ENCODE measurements around the gene POU6F2. TPM values are rescaled to one million over a fixed set of nuclear protein-coding genes. Genes with fewer than 3 reads are reported as not detected.
A peak's percentile ranks its signal among the peaks of the same experiment; 100 is the strongest.

POU6F2 gene
- total RNA-seq, 3 donors from 2014 or later = not detected

DNA sequence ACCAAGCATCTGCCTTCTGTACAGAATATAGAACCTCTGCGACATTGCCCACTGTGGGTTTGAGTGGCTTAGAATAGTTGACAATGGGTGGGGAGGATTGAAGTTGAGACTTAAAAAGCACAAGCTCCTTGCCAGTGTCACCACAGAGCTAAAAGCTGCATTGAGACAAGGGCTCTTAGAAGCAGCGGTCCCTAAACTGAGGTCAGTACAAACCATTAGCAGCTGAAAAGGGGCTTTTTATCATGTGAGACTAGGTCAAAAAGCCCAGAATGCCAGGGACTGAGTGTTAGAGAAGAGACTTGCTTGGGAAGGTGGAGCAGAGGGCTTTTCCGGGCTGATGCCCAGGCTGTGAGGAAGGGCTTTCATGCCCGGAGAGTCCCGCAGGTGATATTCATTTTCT is 91.3 kb downstream of the POU6F2 start:
- ATAC-seq (no peak), DNase-seq (no peak)
- H3K9me3 Mint-ChIP-seq = no peaks in the 10 kb centered on the region
- no peaks in the 10 kb centered on the region for H3K36me3 Mint-ChIP-seq (ENCODE audit: insufficient read depth)
- no peaks in the 10 kb centered on the region for H3K27me3 Mint-ChIP-seq (ENCODE audit: low read depth)
- H3K4me1 Mint-ChIP-seq (ENCODE audit: low read depth) = no peaks in the 10 kb centered on the region
- no peak overlapping the region for H3K4me3 Mint-ChIP-seq

DNA sequence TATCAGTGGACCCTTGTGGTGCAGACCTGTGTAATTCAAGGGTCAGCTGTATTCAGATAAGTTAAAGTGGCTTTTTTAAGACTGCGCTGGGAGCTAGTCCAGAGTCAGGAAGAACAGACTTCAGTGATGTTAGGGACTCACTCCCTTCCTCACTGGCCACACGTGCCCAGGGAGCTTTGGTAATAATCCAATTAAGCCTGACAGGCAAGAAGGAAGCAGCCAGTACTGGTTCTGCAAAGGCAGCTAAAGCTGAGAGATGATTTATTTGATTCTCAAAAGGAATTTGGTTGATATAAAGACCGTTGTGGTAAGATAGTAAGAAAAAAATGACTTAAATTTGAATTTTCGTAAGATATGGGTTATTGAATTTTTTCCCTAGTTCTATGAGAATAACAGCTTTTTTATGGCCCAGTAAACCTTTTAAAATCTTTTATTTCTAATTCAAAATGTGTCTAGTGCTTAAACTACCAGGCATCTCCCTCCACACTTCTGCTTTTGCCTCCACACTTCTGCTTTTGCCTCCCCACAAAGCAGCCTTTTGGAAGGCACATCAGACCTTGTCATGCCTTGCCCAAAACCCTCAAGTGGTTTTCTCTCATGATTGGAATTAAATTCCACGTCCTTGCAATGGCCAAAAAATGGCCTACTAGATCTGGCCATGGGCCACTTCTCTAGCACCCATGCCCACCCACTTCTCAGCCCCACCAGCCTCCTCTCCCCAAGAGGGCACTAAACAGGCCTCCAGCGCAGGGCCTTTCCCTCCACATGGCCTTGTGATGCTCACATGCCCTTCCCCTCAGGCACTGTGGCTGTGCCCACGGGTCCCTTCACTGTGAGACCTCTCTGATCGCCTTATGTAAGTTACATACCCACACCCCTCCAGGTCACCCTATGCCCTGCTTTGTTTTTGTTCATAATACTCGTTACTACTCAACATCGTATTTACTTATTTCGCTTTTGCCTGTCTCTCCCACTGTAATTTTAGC is 92.5 kb downstream of the POU6F2 start:
- Mint-ChIP-seq H3K36me3 (ENCODE audit: insufficient read depth) (no peaks in the 10 kb centered on the region), H3K27me3 (ENCODE audit: low read depth) (no peaks in the 10 kb centered on the region), H3K9me3 (no peaks in the 10 kb centered on the region), H3K4me3 (no peak overlapping the region), H3K4me1 (ENCODE audit: low read depth) (no peaks in the 10 kb centered on the region)
- DNase-seq = no peak
- peak in 1 of 2 donors; percentile 14 for ATAC-seq

DNA sequence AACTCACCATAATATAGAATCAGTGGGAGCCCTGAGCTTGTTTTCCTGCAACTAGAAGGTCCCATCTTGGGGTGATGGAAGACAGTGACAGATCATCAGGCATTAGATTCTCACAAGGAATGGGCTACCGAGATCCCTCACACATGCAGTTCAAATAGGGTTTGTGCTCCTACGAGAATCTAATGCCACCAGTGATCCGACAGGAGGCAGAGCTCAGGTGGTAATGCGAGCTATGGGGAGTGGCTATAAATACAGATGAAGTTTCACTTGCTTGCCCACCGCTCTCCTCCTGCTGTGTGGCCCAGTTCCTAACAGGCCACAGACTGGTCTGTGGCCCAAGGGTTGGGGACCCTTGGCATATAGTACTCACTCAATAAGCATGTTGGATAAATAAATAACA is 93.4 kb downstream of the POU6F2 start:
- no peak for DNase-seq
- Mint-ChIP-seq H3K9me3 (no peaks in the 10 kb centered on the region), H3K4me3 (no peak overlapping the region), H3K4me1 (ENCODE audit: low read depth) (no peaks in the 10 kb centered on the region), H3K27me3 (ENCODE audit: low read depth) (no peaks in the 10 kb centered on the region), H3K36me3 (ENCODE audit: insufficient read depth) (no peaks in the 10 kb centered on the region)
- no peak for ATAC-seq

DNA sequence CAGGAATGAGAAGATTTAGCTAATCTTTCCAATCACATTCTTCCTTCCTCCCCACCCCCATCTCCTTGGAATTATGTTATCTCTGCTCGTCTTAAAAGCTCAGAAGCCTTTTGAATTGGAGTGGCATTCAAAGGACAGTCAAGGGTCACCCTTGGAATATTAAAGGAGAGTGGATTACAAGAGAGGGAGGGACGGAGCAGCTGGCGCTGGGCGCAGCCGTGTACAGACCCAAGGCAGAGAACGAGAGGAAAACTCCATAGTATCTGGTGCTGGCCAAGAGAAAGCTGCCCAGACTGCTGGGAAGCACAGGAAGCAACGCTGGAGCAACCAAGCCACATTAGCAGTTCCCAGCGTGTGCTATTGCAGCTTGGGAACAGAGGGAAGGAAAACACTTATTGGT is 95.7 kb downstream of the POU6F2 start:
- ATAC-seq (no peak), DNase-seq (no peak)
- no peaks in the 10 kb centered on the region for H3K27me3 Mint-ChIP-seq (ENCODE audit: low read depth)
- no peaks in the 10 kb centered on the region for H3K4me1 Mint-ChIP-seq (ENCODE audit: low read depth)
- H3K36me3 Mint-ChIP-seq (ENCODE audit: insufficient read depth) = no peaks in the 10 kb centered on the region
- H3K9me3 Mint-ChIP-seq = no peaks in the 10 kb centered on the region
- no peak overlapping the region for H3K4me3 Mint-ChIP-seq

DNA sequence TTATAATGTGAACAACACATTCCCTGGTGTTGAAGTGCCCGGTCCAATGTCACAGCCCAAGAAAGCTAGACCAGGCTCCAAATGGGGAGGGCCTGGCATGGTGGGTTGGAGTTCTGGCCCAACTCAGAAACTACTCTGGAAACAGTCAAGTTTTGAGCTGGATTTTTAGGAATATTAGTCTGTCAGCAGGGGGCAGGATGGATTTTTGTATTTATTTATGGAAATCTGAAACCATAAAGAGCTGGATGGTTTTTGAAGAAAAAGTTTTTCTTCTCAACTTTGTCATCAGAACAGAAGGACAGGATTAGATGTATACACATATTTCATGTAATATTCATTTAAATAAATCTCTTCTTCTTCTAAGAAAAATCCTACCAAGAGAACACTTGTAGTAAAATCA is 97.5 kb downstream of the POU6F2 start:
- no peak for DNase-seq
- no peak overlapping the region for H3K4me3 Mint-ChIP-seq
- no peaks in the 10 kb centered on the region for H3K27me3 Mint-ChIP-seq (ENCODE audit: low read depth)
- no peak for ATAC-seq
- H3K4me1 Mint-ChIP-seq (ENCODE audit: low read depth) = no peaks in the 10 kb centered on the region
- no peaks in the 10 kb centered on the region for H3K9me3 Mint-ChIP-seq
- no peaks in the 10 kb centered on the region for H3K36me3 Mint-ChIP-seq (ENCODE audit: insufficient read depth)

DNA sequence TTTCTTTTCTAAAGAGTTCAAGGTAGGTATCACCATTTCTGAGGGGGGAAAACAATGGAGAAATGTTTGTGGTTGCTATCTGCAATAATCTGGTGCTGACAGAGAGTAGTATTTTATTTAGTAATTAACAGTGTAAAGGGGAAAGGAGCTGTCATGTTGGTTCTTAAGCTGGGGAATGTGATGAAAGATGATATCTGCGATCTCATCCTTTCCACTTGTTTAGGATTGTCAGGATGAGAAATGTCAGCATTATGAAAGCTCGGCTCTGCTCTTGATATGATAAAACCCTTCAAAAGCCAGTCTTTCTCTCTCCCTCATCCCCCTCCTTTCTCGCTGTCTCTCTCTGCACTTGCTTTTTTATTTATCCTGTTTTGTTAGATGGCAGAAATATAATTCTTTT is 106.1 kb downstream of the POU6F2 start:
- no peak overlapping the region for H3K4me3 Mint-ChIP-seq
- no peak for ATAC-seq
- no peaks in the 10 kb centered on the region for H3K36me3 Mint-ChIP-seq (ENCODE audit: insufficient read depth)
- H3K9me3 Mint-ChIP-seq = no peaks in the 10 kb centered on the region
- peaks cover 10% of the 10 kb centered on the region for H3K27me3 Mint-ChIP-seq (ENCODE audit: low read depth)
- no peaks in the 10 kb centered on the region for H3K4me1 Mint-ChIP-seq (ENCODE audit: low read depth)
- no peak for DNase-seq

DNA sequence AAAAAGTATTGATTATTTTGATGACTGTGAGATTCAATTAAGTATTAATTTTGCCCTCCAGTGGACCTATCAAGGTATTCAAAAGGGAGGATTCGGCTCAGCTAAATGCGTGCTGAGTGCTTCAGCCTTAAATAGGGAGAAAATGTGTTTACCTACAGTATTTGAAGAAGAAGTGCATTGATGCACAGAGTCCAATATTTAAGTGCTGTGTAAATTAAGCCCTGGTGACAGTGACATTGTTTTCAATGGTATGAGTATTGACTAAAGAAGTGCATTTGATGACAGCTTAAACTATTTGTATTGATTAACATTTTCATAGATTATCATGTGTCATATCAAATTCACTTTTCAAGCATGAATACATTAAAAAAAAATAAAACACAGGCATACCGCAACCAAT is 106.6 kb downstream of the POU6F2 start:
- H3K4me1 Mint-ChIP-seq (ENCODE audit: low read depth) = no peaks in the 10 kb centered on the region
- peaks cover 10% of the 10 kb centered on the region for H3K27me3 Mint-ChIP-seq (ENCODE audit: low read depth)
- H3K9me3 Mint-ChIP-seq = no peaks in the 10 kb centered on the region
- ATAC-seq (no peak), DNase-seq (no peak)
- no peaks in the 10 kb centered on the region for H3K36me3 Mint-ChIP-seq (ENCODE audit: insufficient read depth)
- no peak overlapping the region for H3K4me3 Mint-ChIP-seq

DNA sequence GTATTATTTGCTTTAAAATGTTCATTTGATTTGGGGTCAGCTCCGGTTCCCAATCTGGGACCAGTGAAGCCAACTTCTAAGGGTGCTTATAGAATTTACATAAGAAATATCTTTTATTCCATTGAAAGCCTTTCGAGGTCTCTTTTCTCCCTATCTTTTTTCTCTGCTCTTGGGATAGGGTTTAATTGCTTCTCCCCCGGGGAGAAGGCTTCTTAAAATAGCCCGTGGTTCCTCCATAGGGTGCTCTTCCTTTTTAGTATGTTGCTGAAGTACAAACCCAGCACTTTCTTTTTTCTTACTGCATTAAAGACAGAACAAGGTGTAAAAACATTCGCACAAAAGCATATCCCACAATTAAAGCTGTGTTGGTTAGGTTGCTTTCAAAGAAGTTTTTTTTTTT is 107.5 kb downstream of the POU6F2 start:
- no peaks in the 10 kb centered on the region for H3K9me3 Mint-ChIP-seq
- DNase-seq (no peak), ATAC-seq (no peak)
- no peaks in the 10 kb centered on the region for H3K4me1 Mint-ChIP-seq (ENCODE audit: low read depth)
- H3K36me3 Mint-ChIP-seq (ENCODE audit: insufficient read depth) = no peaks in the 10 kb centered on the region
- H3K27me3 Mint-ChIP-seq (ENCODE audit: low read depth) = peaks cover 10% of the 10 kb centered on the region
- H3K4me3 Mint-ChIP-seq = no peak overlapping the region

DNA sequence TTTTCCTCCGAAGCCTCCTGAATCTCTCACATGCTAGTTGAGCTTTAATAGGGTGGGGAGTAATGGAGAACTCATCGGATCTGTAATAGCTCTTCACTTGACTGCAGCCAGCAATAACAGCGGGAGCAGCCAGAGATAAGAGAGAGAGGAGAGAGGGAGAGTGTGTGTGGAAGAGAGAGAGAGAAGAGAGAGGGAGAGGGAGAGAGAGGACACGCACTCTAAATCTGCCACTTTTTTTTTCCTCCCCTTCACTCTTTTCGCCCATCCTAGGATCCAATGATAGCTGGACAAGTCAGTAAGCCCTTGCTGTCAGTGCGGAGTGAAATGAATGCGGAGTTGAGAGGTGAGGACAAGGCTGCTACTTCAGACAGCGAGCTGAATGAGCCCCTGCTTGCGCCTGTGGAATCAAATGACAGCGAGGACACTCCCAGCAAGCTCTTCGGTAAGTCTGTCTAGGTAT is 107.9 kb downstream of the POU6F2 start:
- no peak for ATAC-seq
- no peaks in the 10 kb centered on the region for H3K4me1 Mint-ChIP-seq (ENCODE audit: low read depth)

DNA sequence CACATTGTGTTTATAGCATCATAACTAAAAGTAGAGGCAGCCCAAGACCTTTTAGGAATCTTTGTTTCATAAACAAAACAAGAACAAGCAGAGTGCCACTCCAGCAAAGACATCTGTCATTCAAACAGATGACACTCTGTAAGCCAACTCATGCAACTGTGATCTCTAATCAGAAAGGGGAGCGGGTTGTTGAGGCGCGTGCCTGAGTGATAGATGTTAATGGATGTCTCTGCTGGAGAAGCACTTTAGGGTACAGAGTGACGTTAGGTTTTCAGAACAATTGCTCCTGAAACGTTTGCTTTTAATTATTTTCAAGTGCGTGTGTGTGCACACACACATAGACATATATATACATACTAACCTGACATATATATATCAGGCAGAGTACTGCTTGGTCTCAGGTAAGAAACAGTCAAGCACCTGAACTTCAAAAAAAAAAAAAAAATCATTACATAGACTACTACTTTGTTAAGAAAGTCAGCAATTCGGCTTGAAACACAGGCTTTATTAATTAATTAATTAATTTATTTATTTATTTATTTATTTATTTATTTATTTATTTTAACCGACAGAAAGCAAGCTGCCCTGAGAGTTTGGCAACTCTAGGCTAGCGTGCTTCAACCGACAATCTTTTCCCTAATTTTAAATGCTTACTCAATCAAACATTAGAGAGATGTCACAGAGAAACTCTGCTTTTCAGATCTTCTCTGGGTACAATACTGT is 109.1 kb downstream of the POU6F2 start:
- H3K36me3 Mint-ChIP-seq (ENCODE audit: insufficient read depth) = no peaks in the 10 kb centered on the region
- no peaks in the 10 kb centered on the region for H3K9me3 Mint-ChIP-seq
- H3K27me3 Mint-ChIP-seq (ENCODE audit: low read depth) = peaks cover 10% of the 10 kb centered on the region
- DNase-seq = no peak
- no peak overlapping the region for H3K4me3 Mint-ChIP-seq
- H3K4me1 Mint-ChIP-seq (ENCODE audit: low read depth) = no peaks in the 10 kb centered on the region
- no peak for ATAC-seq

More for the DNA sequence above, 107.9 kb downstream of the POU6F2 start:
- Mint-ChIP-seq H3K4me3 (no peak overlapping the region), H3K36me3 (ENCODE audit: insufficient read depth) (no peaks in the 10 kb centered on the region), H3K9me3 (no peaks in the 10 kb centered on the region), H3K27me3 (ENCODE audit: low read depth) (peaks cover 10% of the 10 kb centered on the region)
- DNase-seq = no peak

DNA sequence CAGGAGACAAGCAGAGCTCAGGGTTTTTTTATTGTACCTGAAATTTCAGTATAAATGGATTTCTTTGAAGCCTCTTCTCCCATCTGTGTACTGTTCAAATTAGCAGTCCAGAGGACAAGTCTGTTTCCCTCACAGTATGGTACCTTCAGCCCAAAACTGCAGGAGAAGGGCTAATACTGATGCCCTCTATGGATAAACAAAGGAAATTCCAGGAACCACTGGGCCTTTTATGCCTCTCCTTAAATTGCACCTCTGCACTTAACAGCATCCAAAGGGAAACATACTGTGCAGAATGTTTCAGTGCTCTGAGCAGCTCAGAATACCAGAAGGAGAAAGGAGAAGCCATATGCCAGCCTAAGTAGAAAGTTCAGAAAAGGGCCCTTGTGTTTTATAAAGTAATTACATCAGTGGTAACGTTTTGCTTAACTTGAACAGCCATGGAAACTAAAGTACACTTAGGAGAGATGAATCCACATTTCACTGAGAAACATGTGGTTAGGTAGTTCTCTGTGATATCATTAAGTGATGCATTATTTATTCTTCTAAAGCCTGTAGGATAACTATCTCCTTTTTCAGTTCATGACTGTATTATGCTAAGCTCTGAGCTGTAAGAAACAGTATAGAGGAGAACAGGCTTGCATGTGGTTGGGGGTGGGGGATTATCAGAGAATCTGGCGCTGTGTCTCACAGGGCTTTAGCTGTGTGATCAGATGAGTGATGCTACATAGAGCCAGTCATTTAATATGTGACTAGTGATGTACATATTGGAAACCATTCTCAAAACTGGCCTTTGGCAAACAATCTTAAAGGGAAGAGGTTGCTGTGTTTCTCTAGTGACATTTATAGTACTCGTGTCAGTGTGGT is 111.3 kb downstream of the POU6F2 start:
- ATAC-seq = no peak
- H3K9me3 Mint-ChIP-seq = no peaks in the 10 kb centered on the region

DNA sequence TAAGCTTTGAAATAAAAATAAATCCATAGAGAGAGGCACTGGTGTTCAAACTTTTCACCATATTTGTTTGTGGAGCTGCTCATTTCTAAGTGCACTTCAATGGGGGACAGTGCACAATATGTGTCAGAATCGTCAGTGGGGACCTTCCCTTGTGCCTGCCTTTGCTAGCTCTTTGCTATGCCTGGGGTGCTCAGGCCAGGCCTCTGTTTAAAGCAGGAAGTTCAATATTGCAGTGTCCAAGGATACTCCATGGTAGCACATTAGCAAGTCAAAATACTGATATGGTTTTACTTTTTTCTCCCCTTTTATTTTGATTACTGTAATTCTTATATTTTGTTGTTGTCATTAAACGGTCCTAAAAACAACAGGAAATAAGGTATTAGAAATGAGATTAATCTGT is 113.4 kb downstream of the POU6F2 start:
- no peak for DNase-seq
- Mint-ChIP-seq H3K9me3 (no peaks in the 10 kb centered on the region), H3K4me3 (no peak overlapping the region), H3K4me1 (ENCODE audit: low read depth) (no peaks in the 10 kb centered on the region), H3K36me3 (ENCODE audit: insufficient read depth) (no peaks in the 10 kb centered on the region), H3K27me3 (ENCODE audit: low read depth) (peaks cover 5% of the 10 kb centered on the region)
- no peak for ATAC-seq

More for the DNA sequence above, 111.3 kb downstream of the POU6F2 start:
- no peaks in the 10 kb centered on the region for H3K4me1 Mint-ChIP-seq (ENCODE audit: low read depth)
- no peak overlapping the region for H3K4me3 Mint-ChIP-seq
- H3K36me3 Mint-ChIP-seq (ENCODE audit: insufficient read depth) = no peaks in the 10 kb centered on the region
- peaks cover 10% of the 10 kb centered on the region for H3K27me3 Mint-ChIP-seq (ENCODE audit: low read depth)
- DNase-seq = no peak

DNA sequence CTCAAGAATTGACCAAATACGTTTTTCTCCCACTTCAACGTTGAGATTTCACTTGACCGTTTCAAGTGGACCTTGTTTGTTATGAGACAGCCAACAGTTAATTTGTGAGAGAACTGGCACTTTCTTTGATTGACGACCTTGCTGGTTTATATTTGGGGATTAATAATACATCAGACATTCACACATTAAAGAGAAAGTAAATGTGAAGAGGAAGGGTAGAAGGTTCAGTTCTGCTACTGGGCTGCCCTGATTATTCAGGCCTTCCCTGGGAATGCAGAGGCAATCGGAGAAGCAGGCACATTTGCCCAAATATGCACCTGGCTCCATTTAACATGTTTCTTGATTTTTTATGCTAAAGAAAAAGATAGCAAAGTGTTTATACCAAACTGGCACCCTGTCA is 114.1 kb downstream of the POU6F2 start:
- no peak for ATAC-seq
- H3K36me3 Mint-ChIP-seq (ENCODE audit: insufficient read depth) = no peaks in the 10 kb centered on the region
- no peaks in the 10 kb centered on the region for H3K4me1 Mint-ChIP-seq (ENCODE audit: low read depth)
- no peaks in the 10 kb centered on the region for H3K9me3 Mint-ChIP-seq
- DNase-seq = no peak
- H3K27me3 Mint-ChIP-seq (ENCODE audit: low read depth) = peaks cover 3% of the 10 kb centered on the region
- no peak overlapping the region for H3K4me3 Mint-ChIP-seq

DNA sequence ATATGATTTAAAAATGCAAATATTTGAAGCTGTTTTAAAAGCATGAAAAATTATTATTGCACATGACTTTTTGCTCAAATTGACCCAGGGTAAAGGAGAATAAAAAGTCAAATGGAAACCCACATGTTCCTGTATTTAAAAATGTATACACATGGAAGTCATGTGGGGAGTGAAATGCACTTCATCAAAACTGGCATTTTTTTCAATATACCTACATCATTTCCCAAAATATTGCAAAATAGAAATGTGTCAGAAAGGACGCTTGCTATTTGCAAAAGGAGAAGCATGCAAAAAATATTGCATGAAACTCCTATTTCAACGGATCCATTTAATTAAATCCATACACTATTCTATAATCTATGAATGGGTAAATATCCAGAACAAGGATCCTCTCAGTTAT is 117.0 kb downstream of the POU6F2 start:
- no peak for DNase-seq
- Mint-ChIP-seq H3K9me3 (no peaks in the 10 kb centered on the region), H3K4me3 (no peak overlapping the region), H3K36me3 (ENCODE audit: insufficient read depth) (no peaks in the 10 kb centered on the region), H3K27me3 (ENCODE audit: low read depth) (peaks cover 3% of the 10 kb centered on the region), H3K4me1 (ENCODE audit: low read depth) (no peaks in the 10 kb centered on the region)
- no peak for ATAC-seq

Measured in activated T-cell treated with anti-CD3 and anti-CD28 coated beads, Interleukin-2, amount 50 U/mL, for 4 hours (primary cell).